CD4-positive, alpha-beta memory T cell (primary cell): ENCODE measurements around the gene FRMD4A. TPM values are rescaled to one million over a fixed set of nuclear protein-coding genes. Genes with fewer than 3 reads are reported as not detected.

Experiments used
- CTCF ChIA-PET: fragments of 350-600 bp; sonication (Branson Sonifier 250); formaldehyde crosslinking; loops from one replicate; lab custom pipeline; 2021; ENCODE audit warnings: inconsistent platforms; ENCODE audit not compliant: partially characterized antibody; lab: Charles Lee
- POLR2A ChIA-PET: fragments of 350-600 bp; sonication (Branson Sonifier 250); formaldehyde crosslinking; loops from one replicate; lab custom pipeline; 2021; ENCODE audit not compliant: partially characterized antibody; lab: Charles Lee
- DNase-seq, 5 donors: peaks; one replicate each; pipeline versions ENCODE4 v3.0.0 to v3.0.0-alpha.2; 2020 to 2022; ENCODE audit warnings: mixed read lengths in 1 of 5
- H3K27ac ChIP-seq: one replicate; pipeline ENCODE4 v1.7.0; 2013; ENCODE audit warnings: low read depth, low read length
- H3K27me3 ChIP-seq: 2 replicates; pipeline ENCODE4 v1.7.0; 2013; ENCODE audit warnings: mild to moderate bottlenecking, low read length, moderate library complexity; ENCODE audit not compliant: insufficient read depth
- H3K36me3 ChIP-seq: 2 replicates; pipeline ENCODE4 v1.7.0; 2013; ENCODE audit warnings: mild to moderate bottlenecking, low read length, moderate library complexity; ENCODE audit not compliant: insufficient read depth
- H3K4me1 ChIP-seq: 2 replicates; pipeline ENCODE4 v1.7.0; 2013; ENCODE audit warnings: mild to moderate bottlenecking, low read length, moderate library complexity; ENCODE audit not compliant: insufficient read depth
- H3K4me3 ChIP-seq, 2 donors: one replicate each; pipeline ENCODE4 v1.7.0; 2013; ENCODE audit warnings: low read length in 2 of 2, mild to moderate bottlenecking in 1 of 2
- H3K9me3 ChIP-seq, 2 donors: one replicate each; pipeline ENCODE4 v1.7.0; 2013; ENCODE audit warnings: low read length in 2 of 2, control low read depth in 1 of 2; ENCODE audit not compliant: control insufficient read depth in 1 of 2
- H3K27ac Mint-ChIP-seq, 7 donors: one replicate each; pipeline ENCODE4 v1.8.0; 2020 to 2021; ENCODE audit warnings: mixed read lengths in 7 of 7, mild to moderate bottlenecking in 6 of 7, inconsistent platforms in 3 of 7, moderate library complexity in 3 of 7
- H3K27me3 Mint-ChIP-seq, 2 donors: one replicate each; pipeline ENCODE4 v1.8.0; 2020 to 2021; ENCODE audit warnings: mixed read lengths in 2 of 2
- H3K36me3 Mint-ChIP-seq, 2 donors: one replicate each; pipeline ENCODE4 v1.8.0; 2020 to 2021; ENCODE audit warnings: mixed read lengths in 2 of 2, inconsistent platforms in 1 of 2, mild to moderate bottlenecking in 1 of 2
- H3K4me1 Mint-ChIP-seq, 4 donors: one replicate each; pipeline ENCODE4 v1.8.0; 2020 to 2021; ENCODE audit warnings: mixed read lengths in 4 of 4, mild to moderate bottlenecking in 1 of 4
- H3K4me3 Mint-ChIP-seq, 8 donors: one replicate each; pipeline ENCODE4 v1.8.0; 2020 to 2021; ENCODE audit warnings: mixed read lengths in 8 of 8, mild to moderate bottlenecking in 7 of 8, moderate library complexity in 6 of 8, inconsistent platforms in 3 of 8
- H3K9me3 Mint-ChIP-seq, 8 donors: one replicate each; pipeline ENCODE4 v1.8.0; 2020 to 2021; ENCODE audit warnings: mixed read lengths in 8 of 8, mild to moderate bottlenecking in 5 of 8, inconsistent platforms in 3 of 8, moderate library complexity in 1 of 8
- intact Hi-C: fragments of 100-400 bp; cut with micrococcal nuclease; formaldehyde crosslinking; loops from one replicate; pipeline ENCODE4 v1.15.1; 2023
- polyA plus RNA-seq, 2 donors: library from polyadenylated mRNA; unstranded; fragments of 300-500 nt; fragmentation: Illumina TruSeq; gene quantifications; one replicate each; pipeline ENCODE4 v1.2.3, GENCODE V29; 2021
- total RNA-seq, 2 experiments: library from RNA; stranded (reverse); gene quantifications; one replicate each; pipeline ENCODE4 v1.2.3, GENCODE V29; 2021

FRMD4A gene
- total and polyA plus RNA-seq, 4 experiments from 2014 or later: 0.89 to 2.4 (median 1.9) TPM; not detected in 1

GRCh38 chr10:13668126-13668525 is 662.6 kb downstream of the FRMD4A start:
- H3K36me3 Mint-ChIP-seq: peaks cover 4 to 28% of the 10 kb centered on the region in 2 donors
- H3K4me3 Mint-ChIP-seq: peak overlapping the region in 1 of 8 donors; percentile 9
- H3K27me3 ChIP-seq: no peaks in the 10 kb centered on the region
- no peak overlapping the region for H3K4me3 ChIP-seq
- H3K4me1 Mint-ChIP-seq: no peaks in the 10 kb centered on the region
- ChIA-PET POLR2A (no interaction called here), CTCF (no interaction called here)
- no peaks in the 10 kb centered on the region for H3K9me3 ChIP-seq
- H3K27me3 Mint-ChIP-seq: no peaks in the 10 kb centered on the region
- no peaks in the 10 kb centered on the region for H3K36me3 ChIP-seq
- DNase-seq: no peak
- intact Hi-C loops: no loop called here
- no peak overlapping the region for H3K27ac ChIP-seq
- no peak overlapping the region for H3K27ac Mint-ChIP-seq
- no peaks in the 10 kb centered on the region for H3K4me1 ChIP-seq
- peaks cover 0 to 4% (median 0%) of the 10 kb centered on the region in 8 donors for H3K9me3 Mint-ChIP-seq

DNA sequence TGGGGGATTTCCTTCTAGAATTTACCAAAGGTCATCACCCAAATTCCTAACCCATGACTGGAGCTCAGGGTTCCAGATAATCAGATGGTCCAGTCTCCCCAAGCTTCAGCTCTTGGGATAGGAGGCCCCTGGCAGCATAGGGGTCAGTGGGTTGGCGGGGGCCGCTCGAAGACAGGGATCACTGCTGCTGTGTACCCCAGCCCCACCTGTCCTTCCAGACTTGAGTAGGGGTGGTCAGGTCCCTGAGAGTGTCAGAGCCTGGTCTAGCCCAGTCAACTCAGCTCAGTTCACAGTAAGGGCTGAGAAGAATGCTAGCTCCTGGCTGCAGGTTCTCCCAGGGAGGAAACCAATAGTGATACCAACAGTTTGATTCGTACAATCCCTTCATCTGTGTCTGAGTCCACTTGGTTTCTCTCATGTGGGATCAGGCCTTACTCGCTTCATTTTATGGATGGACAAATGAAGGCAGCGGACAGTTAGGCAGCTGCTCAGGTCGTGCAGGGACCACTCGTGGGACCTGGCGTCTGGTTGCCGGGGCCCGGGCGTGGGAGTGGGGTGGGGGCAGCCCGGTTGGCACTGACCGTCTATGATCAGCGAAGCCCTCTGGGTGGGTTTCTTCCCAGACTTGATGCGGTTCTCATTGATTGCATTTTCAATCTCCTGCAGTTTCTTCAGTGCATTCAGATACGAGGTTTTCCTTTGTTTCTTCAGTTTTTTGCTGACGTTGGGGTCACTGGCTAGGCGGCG is 665.0 kb downstream of the FRMD4A start:
- H3K4me1 Mint-ChIP-seq: no peaks in the 10 kb centered on the region
- H3K36me3 ChIP-seq: no peaks in the 10 kb centered on the region
- H3K27ac ChIP-seq: no peak overlapping the region
- CTCF ChIA-PET: no interaction called here
- H3K4me1 ChIP-seq: no peaks in the 10 kb centered on the region
- peaks cover 0 to 4% (median 0%) of the 10 kb centered on the region in 8 donors for H3K9me3 Mint-ChIP-seq
- H3K27me3 ChIP-seq: no peaks in the 10 kb centered on the region
- peaks cover 3 to 28% of the 10 kb centered on the region in 2 donors for H3K36me3 Mint-ChIP-seq
- POLR2A ChIA-PET: interaction anchor here (0.6 kb wide), 1 partner anchor 1081 kb away, joined by 3 read pairs; no protein-coding TSS in a partner anchor
- no peak for DNase-seq
- no peak overlapping the region for H3K4me3 ChIP-seq
- H3K9me3 ChIP-seq: no peaks in the 10 kb centered on the region
- intact Hi-C loops: no loop called here
- H3K27ac Mint-ChIP-seq: peak overlapping the region in 1 of 7 donors; percentile 35
- no peaks in the 10 kb centered on the region for H3K27me3 Mint-ChIP-seq
- no peak overlapping the region for H3K4me3 Mint-ChIP-seq

GRCh38 chr10:13661256-13661655 is 669.5 kb downstream of the FRMD4A start:
- Histone ChIP-seq H3K36me3 (no peaks in the 10 kb centered on the region), H3K4me1 (peaks cover 11% of the 10 kb centered on the region), H3K27me3 (no peaks in the 10 kb centered on the region), H3K27ac (no peak overlapping the region), H3K9me3 (no peaks in the 10 kb centered on the region), H3K4me3 (no peak overlapping the region)
- DNase-seq: no peak
- intact Hi-C loops: no loop called here
- Mint-ChIP-seq H3K36me3 (peaks cover 0 to 2% of the 10 kb centered on the region in 2 donors), H3K27me3 (no peaks in the 10 kb centered on the region), H3K9me3 (peaks cover 0 to 2% (median 0%) of the 10 kb centered on the region in 8 donors), H3K4me3 (no peak overlapping the region), H3K4me1 (peaks cover 5 to 11% (median 8%) of the 10 kb centered on the region in 4 donors), H3K27ac (peak overlapping the region in 1 of 7 donors; percentile 25)
- CTCF ChIA-PET: interaction anchor here (2.9 kb wide), 1 partner anchor 116 kb away, joined by 18 read pairs; no protein-coding TSS in a partner anchor
- POLR2A ChIA-PET: no interaction called here

DNA sequence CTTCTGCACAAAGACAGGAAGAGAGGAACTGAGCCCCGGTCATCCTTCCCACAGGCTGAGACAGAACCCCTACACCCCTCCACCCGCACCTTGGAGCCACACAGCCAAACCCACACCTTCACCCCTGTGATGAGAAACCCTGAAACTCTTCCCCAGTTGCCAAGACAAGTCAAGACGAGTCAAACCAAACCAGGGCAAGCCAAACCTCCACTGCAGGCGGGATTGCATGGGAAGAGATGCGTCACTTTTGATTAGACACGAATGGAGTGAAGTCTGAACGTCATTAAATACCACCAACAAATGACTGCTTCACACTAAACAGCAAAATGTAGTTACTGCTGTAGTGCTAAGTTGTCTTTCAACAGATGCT is 670.2 kb downstream of the FRMD4A start:
- Histone ChIP-seq H3K9me3 (no peaks in the 10 kb centered on the region), H3K4me3 (no peak overlapping the region), H3K27me3 (no peaks in the 10 kb centered on the region), H3K36me3 (no peaks in the 10 kb centered on the region), H3K27ac (no peak overlapping the region), H3K4me1 (peaks cover 11% of the 10 kb centered on the region)
- Mint-ChIP-seq H3K9me3 (peaks cover 0 to 2% (median 0%) of the 10 kb centered on the region in 8 donors), H3K36me3 (peaks cover 0 to 8% of the 10 kb centered on the region in 2 donors), H3K27ac (no peak overlapping the region), H3K4me1 (peaks cover 5 to 11% (median 8%) of the 10 kb centered on the region in 4 donors), H3K27me3 (no peaks in the 10 kb centered on the region), H3K4me3 (no peak overlapping the region)
- POLR2A ChIA-PET: no interaction called here
- intact Hi-C loops: loop anchor here (1.0 kb wide), 1 partner anchor 118 kb away; no protein-coding TSS in a partner anchor
- CTCF ChIA-PET: interaction anchor here (1.1 to 2.9 kb wide), 4 partner anchors 9 to 409 kb away, joined by 3 to 18 read pairs (median 6); no protein-coding TSS in a partner anchor
- DNase-seq: no peak

DNA sequence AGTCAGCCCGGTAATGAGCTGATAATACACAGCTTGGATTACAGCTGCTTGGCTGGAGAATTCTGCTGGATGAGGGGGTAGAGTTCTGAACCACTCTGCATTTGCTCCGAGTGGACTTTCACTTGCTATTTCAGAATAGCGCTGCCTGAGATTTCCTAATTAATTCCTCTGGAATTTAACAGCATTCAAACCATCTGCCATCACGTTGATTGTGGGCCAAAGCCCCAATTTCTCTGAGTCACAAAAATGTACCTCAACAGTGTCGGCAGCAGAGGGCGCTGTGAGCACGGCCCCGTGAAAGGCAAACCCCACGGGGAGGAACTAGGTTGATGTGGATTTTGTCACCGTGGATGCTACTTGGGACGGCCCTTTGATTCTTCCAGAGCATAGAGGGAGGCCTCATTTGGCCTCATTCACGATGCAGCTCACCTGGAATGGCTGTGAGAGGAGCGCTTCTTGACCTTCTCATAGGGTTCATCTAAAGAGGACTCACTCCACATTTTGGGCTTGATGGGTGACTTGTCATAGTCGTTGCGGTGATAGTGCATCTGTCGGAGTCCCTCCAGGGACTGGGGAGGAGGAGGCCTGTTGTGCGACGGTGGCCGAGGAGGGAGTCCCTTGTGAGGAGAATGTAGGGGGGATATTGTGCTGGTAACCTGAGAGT is 670.7 kb downstream of the FRMD4A start:
- Histone ChIP-seq H3K27ac (no peak overlapping the region), H3K36me3 (no peaks in the 10 kb centered on the region), H3K9me3 (no peaks in the 10 kb centered on the region), H3K4me1 (peaks cover 11% of the 10 kb centered on the region), H3K27me3 (no peaks in the 10 kb centered on the region), H3K4me3 (no peak overlapping the region)
- ChIA-PET CTCF (interaction anchor here (0.9 to 2.9 kb wide), 11 partner anchors 9 to 409 kb away, joined by 3 to 18 read pairs (median 4); no protein-coding TSS in a partner anchor), POLR2A (interaction anchor here (1.2 kb wide), 1 partner anchor 124 kb away, joined by 3 read pairs; no protein-coding TSS in a partner anchor)
- Mint-ChIP-seq H3K27me3 (no peaks in the 10 kb centered on the region), H3K9me3 (peaks cover 0 to 1% (median 0%) of the 10 kb centered on the region in 8 donors), H3K4me3 (peak overlapping the region in 2 of 8 donors; percentile 44 to 48), H3K4me1 (peaks cover 5 to 11% (median 8%) of the 10 kb centered on the region in 4 donors), H3K36me3 (peaks cover 0 to 9% of the 10 kb centered on the region in 2 donors), H3K27ac (peak overlapping the region in 4 of 7 donors; percentile 19 to 61 (median 41))
- intact Hi-C loops: loop anchor here (1.0 kb wide), 1 partner anchor 118 kb away; no protein-coding TSS in a partner anchor
- peak; percentile 49 to 67 (median 60) for DNase-seq

- Mint-ChIP-seq H3K9me3 (no peaks in the 10 kb centered on the region), H3K4me3 (no peak overlapping the region), H3K27me3 (no peaks in the 10 kb centered on the region), H3K36me3 (peaks cover 1 to 9% of the 10 kb centered on the region in 2 donors), H3K27ac (peak overlapping the region in 1 of 7 donors; percentile 55), H3K4me1 (peaks cover 5 to 11% (median 8%) of the 10 kb centered on the region in 4 donors)
- Histone ChIP-seq H3K27ac (no peak overlapping the region), H3K9me3 (no peaks in the 10 kb centered on the region), H3K4me3 (no peak overlapping the region), H3K36me3 (no peaks in the 10 kb centered on the region), H3K27me3 (no peaks in the 10 kb centered on the region), H3K4me1 (peaks cover 11% of the 10 kb centered on the region)
- intact Hi-C loops: no loop called here
- ChIA-PET CTCF (interaction anchor here (0.9 to 2.9 kb wide), 11 partner anchors 8 to 410 kb away, joined by 3 to 18 read pairs (median 4); no protein-coding TSS in a partner anchor), POLR2A (interaction anchor here (1.2 kb wide), 1 partner anchor 125 kb away, joined by 3 read pairs; no protein-coding TSS in a partner anchor)
- DNase-seq: no peak
Observed at GRCh38 chr10:13658871-13659685, 671.6 kb downstream of the FRMD4A start.
